ENCODE measurements around the gene HOXC5.

The HOXC5 gene

GRCh38 chr12:54019091-54019811, 13.6 kb upstream of the HOXC5 start:
- no peak for DNase-seq (ENCODE audit: low read depth in 2 of 2)

GRCh38 chr12:54019924-54020590, 12.8 kb upstream of the HOXC5 start:
- DNase-seq (ENCODE audit: low read depth in 2 of 2): no peak

GRCh38 chr12:54020591-54021405, 12.1 kb upstream of the HOXC5 start:
- DNase-seq (ENCODE audit: low read depth in 2 of 2): no peak

- DNase-seq (ENCODE audit: low read depth in 2 of 2): no peak
These were observed 11.3 kb upstream of the HOXC5 start for GRCh38 chr12:54021432-54022013.

- no peak for DNase-seq (ENCODE audit: low read depth in 2 of 2)
These were observed 9.6 kb upstream of the HOXC5 start for GRCh38 chr12:54022960-54023884.

GRCh38 chr12:54024127-54024526, 8.7 kb upstream of the HOXC5 start:
- no peak for DNase-seq (ENCODE audit: low read depth in 2 of 2)

- DNase-seq (ENCODE audit: low read depth in 2 of 2): no peak
These were observed 8.1 kb upstream of the HOXC5 start for GRCh38 chr12:54024581-54025305.

- DNase-seq (ENCODE audit: low read depth in 2 of 2): no peak
These were observed 7.1 kb upstream of the HOXC5 start for GRCh38 chr12:54025499-54026405.

GRCh38 chr12:54026640-54027441, 6.0 kb upstream of the HOXC5 start:
- no peak for DNase-seq (ENCODE audit: low read depth in 2 of 2)

GRCh38 chr12:54027442-54027786, 5.4 kb upstream of the HOXC5 start:
- no peak for DNase-seq (ENCODE audit: low read depth in 2 of 2)

GRCh38 chr12:54028314-54029201, 4.3 kb upstream of the HOXC5 start, which contains the start of gene HOXC6:
HOXC6 (plus strand) TSS chr12:54028440; CDS start chr12:54028522, 82 bp downstream.
- DNase-seq (ENCODE audit: low read depth in 2 of 2): no peak

GRCh38 chr12:54029529-54030441, 3.1 kb upstream of the HOXC5 start:
- DNase-seq (ENCODE audit: low read depth in 2 of 2): no peak

- no peak for DNase-seq (ENCODE audit: low read depth in 2 of 2)
These were observed 2.4 kb upstream of the HOXC5 start for GRCh38 chr12:54030442-54030801.

GRCh38 chr12:54030889-54031471, 1.9 kb upstream of the HOXC5 start:
- no peak for DNase-seq (ENCODE audit: low read depth in 2 of 2)

- no peak for DNase-seq (ENCODE audit: low read depth in 2 of 2)
These were observed 1.4 kb upstream of the HOXC5 start for GRCh38 chr12:54031480-54031879.

- DNase-seq (ENCODE audit: low read depth in 2 of 2): no peak
These were observed 697 bp upstream of the HOXC5 start for GRCh38 chr12:54032086-54032619.

Data from stimulated activated CD4-positive, alpha-beta T cell treated with anti-CD3 and anti-CD28 coated beads, Interleukin-1b, Interleukin-23, amount 100 ng/mL, for 4 hours (primary cell).